ENCODE results near the gene KCNK5. TPM values are rescaled to one million over a fixed set of nuclear protein-coding genes. Genes with fewer than 3 reads are reported as not detected.

The KCNK5 gene, protein sequence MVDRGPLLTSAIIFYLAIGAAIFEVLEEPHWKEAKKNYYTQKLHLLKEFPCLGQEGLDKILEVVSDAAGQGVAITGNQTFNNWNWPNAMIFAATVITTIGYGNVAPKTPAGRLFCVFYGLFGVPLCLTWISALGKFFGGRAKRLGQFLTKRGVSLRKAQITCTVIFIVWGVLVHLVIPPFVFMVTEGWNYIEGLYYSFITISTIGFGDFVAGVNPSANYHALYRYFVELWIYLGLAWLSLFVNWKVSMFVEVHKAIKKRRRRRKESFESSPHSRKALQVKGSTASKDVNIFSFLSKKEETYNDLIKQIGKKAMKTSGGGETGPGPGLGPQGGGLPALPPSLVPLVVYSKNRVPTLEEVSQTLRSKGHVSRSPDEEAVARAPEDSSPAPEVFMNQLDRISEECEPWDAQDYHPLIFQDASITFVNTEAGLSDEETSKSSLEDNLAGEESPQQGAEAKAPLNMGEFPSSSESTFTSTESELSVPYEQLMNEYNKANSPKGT
- 10 to 100 TPM in 2 of 3 donors, 1 to 10 TPM in 1; 8.9 to 12.7 (median 10.7) TPM for polyA plus RNA-seq (ENCODE audit: insufficient read length in 3 of 3)
- long read RNA-seq, donor 1 = 0 reads
- long read RNA-seq, donor 2, partial matches to known transcripts = 0 of 1 reads
- long read RNA-seq, donor 2, other reads (novel, unspliced or antisense) = 0 of 1 reads
- long read RNA-seq, donor 3, partial matches to known transcripts = 5 of 7 reads
- long read RNA-seq, donor 3, other reads (novel, unspliced or antisense) = 0 of 7 reads
- long read RNA-seq, donor 4, partial matches to known transcripts = 0 of 1 reads
- long read RNA-seq, donor 4, other reads (novel, unspliced or antisense) = 0 of 1 reads
- long read RNA-seq, donor 5 = 0 reads
- long read RNA-seq, donor 6, partial matches to known transcripts = 5 of 6 reads
- long read RNA-seq, donor 6, other reads (novel, unspliced or antisense) = 0 of 6 reads
- long read RNA-seq, donor 7, partial matches to known transcripts = 0 of 2 reads
- long read RNA-seq, donor 7, other reads (novel, unspliced or antisense) = 0 of 2 reads
- long read RNA-seq, donor 8 = 0 reads
- long read RNA-seq, donor 9, partial matches to known transcripts = 0 of 3 reads
- long read RNA-seq, donor 9, other reads (novel, unspliced or antisense) = 0 of 3 reads
- long read RNA-seq, donor 10 = 0 reads
- long read RNA-seq, donor 11 = 0 reads
- long read RNA-seq, donor 12 = 0 reads
- long read RNA-seq, donor 13 = 0 reads
- long read RNA-seq, donor 14, partial matches to known transcripts = 0 of 3 reads
- long read RNA-seq, donor 14, other reads (novel, unspliced or antisense) = 0 of 3 reads
- long read RNA-seq, donor 15 = 0 reads
- long read RNA-seq, donor 16, transcript KCNK5-201 (5 exons, 3,756 nt) = major isoform, 7 of 16 reads
- long read RNA-seq, donor 16, partial matches to known transcripts = 9 of 16 reads
- long read RNA-seq, donor 16, other reads (novel, unspliced or antisense) = 0 of 16 reads

DNA sequence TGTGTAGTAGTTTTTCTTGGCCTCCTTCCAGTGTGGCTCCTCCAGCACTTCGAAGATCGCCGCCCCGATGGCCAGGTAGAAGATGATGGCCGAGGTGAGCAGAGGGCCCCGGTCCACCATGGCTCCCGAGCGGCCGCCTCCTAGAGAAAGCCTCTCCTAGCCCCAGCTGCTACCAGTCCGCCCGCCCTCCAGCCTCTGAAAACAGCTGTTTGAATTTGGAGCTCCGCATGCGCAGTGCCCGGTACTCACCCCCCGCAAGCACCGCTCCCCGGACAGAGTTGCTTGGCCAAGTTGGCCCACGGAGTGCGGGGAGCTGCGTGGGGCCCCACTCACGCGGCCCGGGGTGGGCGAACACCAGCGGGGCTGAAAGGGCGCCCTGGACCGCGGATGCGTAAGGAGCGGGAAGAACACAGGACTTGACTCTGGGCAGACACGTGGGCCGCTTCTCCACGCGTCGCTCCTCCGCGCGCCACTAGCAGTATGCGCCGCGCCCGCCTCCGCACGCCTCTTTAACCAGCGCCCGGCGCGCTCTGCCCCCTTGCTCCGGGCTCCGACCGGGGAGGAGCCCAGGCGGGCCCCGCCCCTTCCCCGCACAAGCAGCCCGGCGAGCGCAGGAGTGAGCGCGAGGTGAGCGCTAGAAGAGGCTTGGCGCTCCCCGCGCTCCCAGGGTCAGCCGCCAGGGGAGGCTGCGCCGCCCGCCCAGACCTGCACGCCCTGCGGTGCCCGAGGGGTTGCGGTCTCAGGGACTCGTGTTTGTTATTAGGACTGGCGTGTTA is at the start of gene KCNK5:
Gene KCNK5 (minus strand): TSS at position 484 of the 776 bp plus-strand sequence. CDS start 364 bp downstream, at position 120.
- DNase-seq (ENCODE audit: extremely low read depth in 1 of 11, low read depth in 9 of 11, low spot score in 4 of 11) = peak in 9 of 11 donors; percentile 58 to 76 (median 71)

DNA sequence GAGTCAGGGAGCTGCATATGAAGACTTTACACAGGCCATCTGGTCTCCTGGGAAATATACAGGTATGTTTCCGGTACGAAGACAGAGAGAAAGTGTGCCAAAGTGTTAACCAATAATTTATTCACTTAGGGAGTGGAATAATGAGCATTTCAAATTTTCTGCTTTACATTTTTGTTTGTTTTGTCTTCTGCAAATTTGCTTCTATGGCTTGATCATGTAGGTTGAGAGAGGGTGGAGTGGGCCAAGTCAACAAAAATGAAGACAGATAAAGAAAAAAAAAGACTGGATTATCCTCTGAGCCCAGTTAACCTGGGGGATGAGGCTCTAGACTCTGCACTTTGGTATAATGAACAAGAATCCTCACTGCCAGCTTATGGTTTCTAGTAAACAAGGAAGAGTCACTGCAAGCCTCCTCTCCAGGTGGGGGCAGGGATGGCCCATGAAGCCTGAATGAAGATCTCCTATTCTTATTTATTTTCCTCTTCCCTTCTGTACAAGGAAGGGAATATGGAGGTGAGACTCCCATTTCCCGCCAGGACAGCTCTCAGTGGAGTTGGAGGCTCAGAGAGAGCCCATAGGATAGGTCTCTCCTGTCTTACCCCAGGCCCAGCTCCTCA is 47.2 kb upstream of the KCNK5 start:
- DNase-seq (ENCODE audit: extremely low read depth in 1 of 11, low read depth in 9 of 11, low spot score in 4 of 11) = no peak

DNA sequence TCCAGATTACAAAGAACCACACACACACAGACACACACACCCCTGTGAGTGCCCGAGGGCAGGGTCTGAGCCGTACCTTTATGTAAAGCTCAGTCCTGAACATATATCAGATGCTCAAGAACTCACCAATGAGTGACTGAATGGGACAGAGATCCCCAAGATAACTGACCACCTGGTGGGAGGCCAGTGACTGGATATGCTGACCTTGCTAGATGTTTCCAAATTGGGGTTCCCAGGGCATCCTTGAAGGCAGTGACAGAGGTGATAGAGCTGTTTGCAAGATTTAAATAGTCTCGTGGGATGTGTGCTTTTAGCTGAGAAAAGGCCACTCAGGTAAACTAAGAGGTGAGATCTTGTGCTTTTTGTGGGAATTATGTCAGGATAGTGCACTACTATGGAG is 45.6 kb upstream of the KCNK5 start:
- DNase-seq (ENCODE audit: extremely low read depth in 1 of 11, low read depth in 9 of 11, low spot score in 4 of 11) = no peak

DNA sequence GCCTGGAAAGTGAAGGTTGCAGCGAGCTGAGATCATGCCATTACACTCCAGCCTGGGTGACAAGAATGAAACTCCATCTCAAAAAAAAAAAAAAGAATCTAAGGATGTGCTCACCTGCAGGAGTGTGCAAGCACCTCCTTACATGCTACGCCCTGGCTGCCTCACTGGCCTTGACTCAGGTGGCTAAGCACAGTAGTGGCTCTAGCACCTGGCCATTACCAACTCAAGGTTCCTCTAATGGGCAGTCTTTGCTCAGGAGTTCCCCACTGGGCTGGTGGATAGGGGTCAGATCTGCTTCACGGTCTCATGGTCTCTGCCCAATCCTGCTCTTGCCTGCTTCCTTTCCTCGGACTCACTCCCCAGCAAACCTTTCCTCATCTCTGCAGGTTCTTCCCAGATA is 45.2 kb upstream of the KCNK5 start:
- DNase-seq (ENCODE audit: extremely low read depth in 1 of 11, low read depth in 9 of 11, low spot score in 4 of 11) = no peak

DNA sequence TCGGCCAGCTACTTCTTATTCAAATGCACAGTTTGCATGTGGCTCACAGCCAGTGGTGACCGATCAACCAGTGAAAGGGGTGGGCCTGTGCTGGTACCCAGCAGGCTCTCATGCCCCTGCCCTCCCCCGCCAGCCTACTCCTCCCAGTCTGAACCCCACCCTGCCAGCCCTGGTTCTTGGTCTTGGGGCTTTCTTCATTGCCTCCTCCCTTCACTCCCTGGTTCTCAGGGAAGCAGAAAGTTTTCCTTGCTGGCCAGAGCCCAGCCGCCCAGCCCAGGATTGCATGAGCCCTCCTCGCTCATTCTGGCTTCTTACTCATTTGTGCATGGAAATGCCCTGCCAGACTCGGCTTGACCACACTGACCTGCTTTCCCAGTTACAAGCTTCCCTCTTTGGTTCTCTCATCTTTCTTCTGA is 44.1 kb upstream of the KCNK5 start:
- peak in 1 of 11 donors; percentile 31 for DNase-seq (ENCODE audit: extremely low read depth in 1 of 11, low read depth in 9 of 11, low spot score in 4 of 11)

DNA sequence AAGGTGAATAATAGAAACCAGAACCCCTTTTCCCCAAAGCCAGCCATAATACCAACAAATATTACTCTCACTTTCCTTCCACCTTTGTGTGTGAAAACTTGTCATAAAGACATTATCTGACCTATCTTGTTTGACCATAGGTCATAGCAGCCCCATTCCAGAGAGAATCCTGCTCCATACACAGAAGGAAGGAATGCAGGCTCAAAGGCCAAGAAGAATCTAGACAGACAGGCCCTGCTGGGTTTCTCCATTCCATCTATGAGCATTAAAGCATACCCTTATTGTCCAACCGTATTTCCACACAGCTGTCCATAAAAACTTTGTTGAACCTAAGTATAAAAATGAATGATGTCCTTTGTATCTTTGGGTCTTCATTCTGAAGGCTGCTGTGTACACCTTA is 40.7 kb upstream of the KCNK5 start:
- no peak for DNase-seq (ENCODE audit: extremely low read depth in 1 of 11, low read depth in 9 of 11, low spot score in 4 of 11)

DNA sequence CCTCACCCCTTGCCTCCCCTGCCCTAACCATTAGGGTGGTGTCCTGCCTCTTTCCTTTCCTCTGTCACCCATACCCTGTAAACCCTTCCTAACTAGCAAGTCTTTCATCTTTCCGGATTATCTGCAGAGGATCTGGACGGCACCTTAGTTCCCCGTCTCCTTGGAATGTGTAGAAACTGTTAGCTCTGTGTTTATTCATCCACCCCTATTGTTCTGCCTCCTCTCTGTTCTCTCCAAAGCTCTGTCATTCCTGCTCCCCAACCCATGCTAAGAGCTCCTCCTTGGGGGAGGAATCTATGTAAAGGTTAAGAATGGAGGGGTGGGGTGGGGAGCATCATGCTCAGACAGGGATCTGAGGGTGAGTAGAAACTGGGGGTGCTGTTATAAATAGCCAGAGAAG is 39.4 kb upstream of the KCNK5 start:
- DNase-seq (ENCODE audit: extremely low read depth in 1 of 11, low read depth in 9 of 11, low spot score in 4 of 11) = no peak

DNA sequence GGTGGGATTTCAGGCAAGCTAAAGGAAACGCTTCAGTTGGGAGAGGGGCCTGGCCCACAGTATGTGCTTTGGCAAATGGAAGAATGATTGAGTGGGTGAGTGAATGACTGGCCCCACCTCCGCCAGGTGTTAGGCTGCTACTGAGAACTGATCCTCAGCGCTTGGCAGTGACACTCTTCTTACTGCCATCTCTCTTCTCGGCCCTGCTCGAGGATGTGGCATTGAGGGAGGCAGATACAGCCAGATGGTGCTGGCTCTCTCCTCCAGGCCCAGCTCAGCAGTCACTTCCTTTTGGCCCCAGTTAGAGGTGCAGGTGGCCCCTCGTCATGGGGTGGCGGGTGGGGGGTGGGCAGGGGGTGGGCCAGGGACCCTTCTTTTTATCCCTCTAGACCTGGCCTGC is 38.9 kb upstream of the KCNK5 start:
- no peak for DNase-seq (ENCODE audit: extremely low read depth in 1 of 11, low read depth in 9 of 11, low spot score in 4 of 11)

DNA sequence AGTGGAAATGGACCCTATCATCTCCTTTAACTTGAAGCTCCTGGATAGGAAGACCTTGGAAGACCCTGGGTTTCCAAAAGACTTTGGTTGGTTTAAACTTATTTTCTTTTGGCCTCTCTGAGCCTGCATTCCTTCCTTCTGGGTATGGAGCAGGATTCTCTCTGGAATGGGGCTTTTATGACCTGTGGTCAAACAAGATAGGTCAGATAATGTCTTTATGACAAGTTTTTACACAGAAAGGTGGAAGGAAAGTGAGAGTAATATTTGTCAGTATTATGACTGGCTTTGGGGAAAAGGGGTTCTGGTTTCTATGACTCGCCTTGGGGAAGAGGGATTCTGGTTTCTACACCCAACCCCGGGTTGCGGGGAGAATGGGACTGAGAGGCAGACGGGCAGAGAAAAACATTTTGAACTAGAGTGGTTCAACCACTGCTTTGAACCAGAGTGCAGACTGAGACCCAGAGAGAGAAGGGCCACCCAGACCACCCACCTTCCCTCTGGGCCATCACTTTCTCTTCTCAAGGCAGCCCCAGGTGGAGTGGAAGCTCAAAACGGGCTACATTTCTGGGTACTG is 37.6 kb upstream of the KCNK5 start:
- DNase-seq (ENCODE audit: extremely low read depth in 1 of 11, low read depth in 9 of 11, low spot score in 4 of 11) = no peak

DNA sequence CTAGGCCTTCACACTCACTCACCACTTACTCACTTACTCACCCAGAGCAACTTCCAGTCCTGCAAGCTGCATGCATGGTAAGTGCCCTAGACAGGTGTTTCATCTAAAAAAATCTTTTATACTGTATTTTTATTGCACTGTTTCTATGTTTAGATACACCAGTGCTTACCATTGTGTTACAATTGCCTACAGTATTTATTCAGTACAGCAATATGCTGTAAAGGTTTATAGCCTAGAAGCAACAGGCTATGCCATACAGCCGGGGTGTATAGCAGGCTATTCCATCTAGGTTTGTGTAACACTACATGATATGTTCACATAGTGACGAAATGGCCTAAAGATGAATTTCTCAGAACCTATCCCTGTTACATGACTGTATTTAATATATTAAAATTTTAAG is 37.1 kb upstream of the KCNK5 start:
- DNase-seq (ENCODE audit: extremely low read depth in 1 of 11, low read depth in 9 of 11, low spot score in 4 of 11) = no peak

DNA sequence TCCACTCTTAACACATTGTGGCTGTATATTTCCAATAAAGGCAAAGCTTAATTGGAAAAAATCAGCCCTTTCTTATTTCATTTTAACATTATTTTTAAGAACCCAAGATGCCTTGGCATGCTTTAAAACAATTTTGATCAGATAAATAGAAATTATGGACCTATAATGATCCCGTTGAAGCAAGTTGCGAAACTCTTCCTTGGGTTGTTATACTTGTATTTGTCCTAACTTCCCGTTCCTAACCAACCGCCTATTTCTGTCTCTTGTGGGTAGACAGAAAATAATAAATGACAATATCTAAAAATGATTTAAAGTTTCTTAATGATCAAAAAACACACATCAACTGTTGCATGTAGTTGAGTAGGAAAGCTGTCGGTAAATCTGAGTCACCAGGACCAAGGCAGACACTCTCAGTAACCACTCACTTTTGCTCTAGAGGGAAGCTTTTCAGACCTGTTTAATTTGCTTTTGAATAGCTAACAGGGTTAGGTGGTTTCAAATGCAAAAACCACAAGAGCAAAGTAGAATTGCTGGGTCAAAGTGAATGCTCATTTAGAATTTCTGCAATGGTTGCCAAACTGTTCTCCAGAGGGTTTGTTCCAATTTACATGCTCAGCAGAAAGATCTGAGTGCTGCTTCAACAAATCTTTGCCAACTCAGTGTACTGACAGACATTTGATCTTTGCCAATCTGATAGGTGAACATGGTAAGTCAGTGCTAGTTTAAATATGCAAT is 34.2 kb upstream of the KCNK5 start:
- DNase-seq (ENCODE audit: extremely low read depth in 1 of 11, low read depth in 9 of 11, low spot score in 4 of 11) = no peak

DNA sequence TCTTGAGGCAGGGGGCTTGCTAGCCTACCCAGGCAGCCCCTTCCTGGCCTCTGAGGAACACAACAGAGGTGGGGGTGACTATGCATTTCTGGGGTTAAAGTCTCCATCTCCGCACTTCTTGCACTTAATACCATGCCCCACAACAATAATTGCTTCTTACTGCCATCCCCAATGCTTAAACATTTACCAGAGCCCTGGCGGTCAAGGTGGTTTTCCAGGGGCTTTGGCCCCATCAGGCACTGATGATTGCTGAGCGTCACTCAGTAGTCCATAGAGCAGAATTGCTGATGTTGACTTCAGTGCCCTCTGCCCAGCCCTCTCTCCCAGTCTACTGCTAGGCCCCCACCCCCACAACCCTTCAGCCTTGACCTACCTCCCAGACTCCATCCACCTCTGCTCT is 32.5 kb upstream of the KCNK5 start:
- DNase-seq (ENCODE audit: extremely low read depth in 1 of 11, low read depth in 9 of 11, low spot score in 4 of 11) = no peak

DNA sequence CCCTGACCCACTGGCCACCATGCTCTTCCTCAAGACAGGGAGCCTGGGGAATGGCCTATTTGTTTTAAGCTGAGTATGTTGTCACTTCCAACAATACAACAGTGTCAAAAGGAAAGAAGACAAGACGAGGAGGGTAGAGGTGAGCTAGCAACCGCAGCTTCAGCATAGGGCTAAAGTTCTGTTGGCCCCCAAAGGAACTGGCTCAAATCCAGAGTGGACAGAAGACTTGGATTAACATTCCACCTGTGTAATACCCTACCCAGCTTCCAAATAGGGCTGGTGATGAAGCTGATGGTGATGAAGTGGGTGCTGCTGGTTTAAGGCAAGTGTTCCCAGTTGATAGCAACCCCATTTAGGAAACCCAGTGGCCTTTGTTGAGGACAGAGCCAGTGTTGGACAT is 31.7 kb upstream of the KCNK5 start:
- no peak for DNase-seq (ENCODE audit: extremely low read depth in 1 of 11, low read depth in 9 of 11, low spot score in 4 of 11)

DNA sequence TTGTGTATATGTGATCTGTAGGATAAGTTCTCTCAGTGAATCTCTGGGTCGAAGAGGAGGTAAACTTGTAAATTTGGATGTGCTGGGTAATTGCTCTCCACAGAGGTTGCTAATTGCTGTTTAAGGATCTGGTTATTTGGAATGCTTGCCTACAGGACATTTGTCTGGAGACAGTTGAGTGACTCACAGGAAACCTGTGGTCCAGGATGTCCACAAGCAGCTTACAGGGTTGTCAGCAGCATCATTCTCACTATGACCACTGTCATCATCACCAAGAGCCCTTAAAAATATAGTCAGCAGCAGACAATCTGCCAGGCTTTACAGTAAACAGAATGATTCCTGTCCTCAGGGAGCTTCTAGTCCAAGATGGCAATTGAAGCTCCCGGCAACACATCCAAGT is 31.2 kb upstream of the KCNK5 start:
- no peak for DNase-seq (ENCODE audit: extremely low read depth in 1 of 11, low read depth in 9 of 11, low spot score in 4 of 11)

DNA sequence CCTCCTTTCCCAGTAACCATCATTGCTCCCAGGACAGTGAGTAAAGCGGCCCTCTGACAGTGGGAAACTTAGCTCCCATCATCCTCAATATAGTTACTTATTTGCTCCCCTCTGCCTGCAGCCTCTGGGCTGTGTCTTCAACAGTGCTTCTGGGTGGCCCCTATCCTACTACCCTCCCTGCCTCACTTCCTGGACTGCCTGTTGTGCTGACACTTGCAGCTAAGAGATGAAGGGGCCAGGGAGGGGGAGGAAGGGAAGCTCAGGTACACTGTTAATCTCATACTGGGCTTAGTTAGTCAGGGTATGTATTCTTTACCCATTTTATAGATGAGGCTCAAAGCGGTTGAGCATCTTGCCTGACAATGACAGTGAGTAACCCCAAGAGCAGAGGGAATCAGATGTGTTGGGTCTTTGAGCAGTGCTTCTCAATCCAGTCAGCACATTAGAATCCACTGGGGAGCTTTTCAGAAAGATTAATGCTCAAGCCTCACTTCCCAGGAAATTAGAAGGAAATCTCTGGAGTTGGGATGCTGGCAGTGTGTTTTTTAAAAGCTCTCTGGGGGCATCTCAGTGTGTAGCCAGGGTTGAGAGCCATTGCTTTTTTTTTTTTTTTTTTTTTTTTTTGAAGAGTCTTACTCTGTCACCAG is 27.1 kb upstream of the KCNK5 start:
- peak in 1 of 11 donors; percentile 43 for DNase-seq (ENCODE audit: extremely low read depth in 1 of 11, low read depth in 9 of 11, low spot score in 4 of 11)

DNA sequence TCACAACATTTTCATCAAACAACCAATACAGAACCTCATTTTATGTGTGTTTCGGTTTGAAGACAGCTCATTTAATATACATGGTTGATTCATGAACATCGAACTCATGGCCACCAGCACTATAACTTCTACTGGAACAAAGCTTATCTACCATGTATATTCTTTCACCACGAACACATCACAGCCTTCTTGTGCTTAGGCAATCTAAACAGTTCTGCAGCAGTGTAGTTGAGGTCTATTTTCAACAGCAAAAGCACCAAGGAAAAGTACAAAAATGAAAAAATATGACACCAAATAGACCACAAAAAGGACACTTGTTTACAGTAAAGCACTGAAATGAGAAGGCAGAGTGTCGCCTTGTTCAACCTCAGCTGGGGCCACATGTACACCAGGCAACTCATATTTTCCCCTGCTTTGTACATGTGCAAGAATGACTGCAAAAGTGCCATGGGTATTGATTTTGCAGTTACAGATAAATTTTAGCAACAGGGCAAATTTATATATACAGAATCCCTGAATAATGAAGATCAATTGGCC is 25.8 kb upstream of the KCNK5 start:
- DNase-seq (ENCODE audit: extremely low read depth in 1 of 11, low read depth in 9 of 11, low spot score in 4 of 11) = no peak
